A673 (cell line): ENCODE results near the gene MUSTN1.

ENCODE experiments used
- CTCF ChIP-seq: fragments of 300-800, 200-600 bp; sonication (generic); conservative IDR thresholded peaks from 2 replicates; pipeline ENCODE4 v1.5.1; 2017; ENCODE audit warnings: low read depth, mild to moderate bottlenecking, antibody characterized with exemption, low read length, moderate library complexity, mixed read lengths
- EZH2 ChIP-seq: fragments of 200-600 bp; sonication (generic); IDR thresholded peaks from 2 replicates; pipeline ENCODE4 v1.6.1; 2017; ENCODE audit warnings: borderline replicate concordance, low read depth, mild to moderate bottlenecking, mixed read lengths, antibody characterized with exemption, low read length; ENCODE audit not compliant: poor library complexity, severe bottlenecking

GRCh38 chr3:52872245-52872644, 37.4 kb upstream of the MUSTN1 start:
- TF ChIP-seq CTCF (no peak), EZH2 (no peak)
